Measurements from ENCODE around the gene UPP2. TPM values are rescaled to one million over a fixed set of nuclear protein-coding genes. Genes with fewer than 3 reads are reported as not detected.

UPP2 gene
- total RNA-seq, 1 experiment from 2014 or later, result not detected

GRCh38 chr2:158154596-158154995, 52.9 kb downstream of the UPP2 start:
- CTCF ChIA-PET, result no interaction called here
- Mint-ChIP-seq H3K36me3 (no peaks in the 10 kb centered on the region), H3K9me3 (peaks cover 25% of the 10 kb centered on the region), H3K4me1 (no peaks in the 10 kb centered on the region), H3K27ac (no peak overlapping the region), H3K27me3 (ENCODE audit: low read depth) (no peaks in the 10 kb centered on the region; the same call in 1 of the 2 replicates), H3K4me3 (no peak overlapping the region)
- POLR2A ChIA-PET, result no interaction called here
- ATAC-seq (no peak), DNase-seq (ENCODE audit: low spot score) (no peak)
- TF ChIP-seq PRRX2 (CRISPR knock-in tag; IDR thresholded peaks at IDR 0.05) (no peak), FOXP4 (CRISPR knock-in tag; IDR thresholded peaks at IDR 0.05) (no peak), ZNF396 (CRISPR knock-in tag; IDR thresholded peaks at IDR 0.05; ENCODE audit: borderline replicate concordance) (no peak), HMGA2 (CRISPR knock-in tag; IDR thresholded peaks at IDR 0.05) (no peak), SMAD3 (CRISPR knock-in tag; IDR thresholded peaks at IDR 0.05; ENCODE audit: borderline replicate concordance) (no peak), STAT6 (CRISPR knock-in tag; conservative IDR thresholded peaks at IDR 0.05; ENCODE audit: low read depth) (no peak), TCF7 (CRISPR knock-in tag; IDR thresholded peaks at IDR 0.05; ENCODE audit: low read depth) (no peak), TP53 (CRISPR knock-in tag; IDR thresholded peaks at IDR 0.05) (no peak), NFATC4 (CRISPR knock-in tag; IDR thresholded peaks at IDR 0.05) (no peak), E2F1 (CRISPR knock-in tag; IDR thresholded peaks at IDR 0.05) (no peak), ZNF232 (CRISPR knock-in tag; IDR thresholded peaks at IDR 0.05) (no peak), PREB (CRISPR knock-in tag; IDR thresholded peaks at IDR 0.05; ENCODE audit: borderline replicate concordance) (no peak), SP1 (CRISPR knock-in tag; conservative IDR thresholded peaks at IDR 0.05) (no peak), ARID4B (CRISPR knock-in tag; IDR thresholded peaks at IDR 0.05; ENCODE audit: borderline replicate concordance) (no peak), ETV6 (CRISPR knock-in tag; IDR thresholded peaks at IDR 0.05) (no peak), ZNF219 (CRISPR knock-in tag; IDR thresholded peaks at IDR 0.05; ENCODE audit: borderline replicate concordance) (no peak), ATF2 (CRISPR knock-in tag; IDR thresholded peaks at IDR 0.05; ENCODE audit: borderline replicate concordance, low read depth) (no peak)

All from WTC11 (cell line).